Neural cell (in vitro differentiated cells): ENCODE results near the gene ASPRV1.

Experiments
- EP300 ChIP-seq: fragments of 450-650 bp; conservative IDR thresholded peaks from 2 replicates; pipeline ENCODE4 v1.6.1; 2014; ENCODE audit warnings: antibody characterized with exemption, mild to moderate bottlenecking, moderate library complexity; ENCODE audit not compliant: poor library complexity, severe bottlenecking
- EZH2 ChIP-seq: fragments of 200-600, 300-800 bp; shearing (Covaris generic), sonication (generic); IDR thresholded peaks from 2 replicates; pipeline ENCODE4 v1.6.1; 2014; ENCODE audit warnings: antibody characterized with exemption, low read length, borderline replicate concordance, mild to moderate bottlenecking; ENCODE audit not compliant: insufficient read depth, poor library complexity, severe bottlenecking
- POLR2AphosphoS5 ChIP-seq: IDR thresholded peaks from 2 replicates; pipeline ENCODE4 v1.6.1; 2012
- TAF1 ChIP-seq: IDR thresholded peaks from 2 replicates; pipeline ENCODE4 v1.6.1; 2012; ENCODE audit warnings: low read depth
- TF ChIP-seq, protein P1 (sequence below): fragments of 450-650 bp; IDR thresholded peaks from 2 replicates; pipeline ENCODE4 v1.5.1; 2014; ENCODE audit warnings: antibody characterized with exemption, mild to moderate bottlenecking, moderate library complexity; ENCODE audit not compliant: poor library complexity, severe bottlenecking

GRCh38 chr2:69972822-69973221, 11.4 kb upstream of the ASPRV1 start:
- TF ChIP-seq, protein P1, sequence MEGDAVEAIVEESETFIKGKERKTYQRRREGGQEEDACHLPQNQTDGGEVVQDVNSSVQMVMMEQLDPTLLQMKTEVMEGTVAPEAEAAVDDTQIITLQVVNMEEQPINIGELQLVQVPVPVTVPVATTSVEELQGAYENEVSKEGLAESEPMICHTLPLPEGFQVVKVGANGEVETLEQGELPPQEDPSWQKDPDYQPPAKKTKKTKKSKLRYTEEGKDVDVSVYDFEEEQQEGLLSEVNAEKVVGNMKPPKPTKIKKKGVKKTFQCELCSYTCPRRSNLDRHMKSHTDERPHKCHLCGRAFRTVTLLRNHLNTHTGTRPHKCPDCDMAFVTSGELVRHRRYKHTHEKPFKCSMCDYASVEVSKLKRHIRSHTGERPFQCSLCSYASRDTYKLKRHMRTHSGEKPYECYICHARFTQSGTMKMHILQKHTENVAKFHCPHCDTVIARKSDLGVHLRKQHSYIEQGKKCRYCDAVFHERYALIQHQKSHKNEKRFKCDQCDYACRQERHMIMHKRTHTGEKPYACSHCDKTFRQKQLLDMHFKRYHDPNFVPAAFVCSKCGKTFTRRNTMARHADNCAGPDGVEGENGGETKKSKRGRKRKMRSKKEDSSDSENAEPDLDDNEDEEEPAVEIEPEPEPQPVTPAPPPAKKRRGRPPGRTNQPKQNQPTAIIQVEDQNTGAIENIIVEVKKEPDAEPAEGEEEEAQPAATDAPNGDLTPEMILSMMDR: no peak
- no peak for TF ChIP-seq EP300
- TF ChIP-seq POLR2AphosphoS5: no peak
- no peak for TF ChIP-seq EZH2
- no peak for TF ChIP-seq TAF1
